ENCODE results near the gene TNFRSF17.
"Not testable (repeated sequence)": the region's sequence is repeated elsewhere in the genome, so short reads cannot be mapped to it uniquely, and the experiment has no call there.

Gene TNFRSF17

GRCh38 chr16:11964761-11965551, at the start of gene TNFRSF17:
TNFRSF17 (plus strand) TSS chr16:11965210; CDS start chr16:11965325, 115 bp downstream.
- no peak for FAIRE-seq

- FAIRE-seq: peak; percentile 93
Measured at GRCh38 chr16:11915644-11916523, 49.1 kb upstream of the TNFRSF17 start, which contains the start of gene GSPT1. GSPT1 (minus strand) TSS chr16:11915956; CDS start chr16:11915720, 236 bp downstream.

- no peak for FAIRE-seq
Measured at GRCh38 chr16:11916524-11917285, 48.3 kb upstream of the TNFRSF17 start.

GRCh38 chr16:11924046-11924445, 41.0 kb upstream of the TNFRSF17 start:
- FAIRE-seq: not testable (repeated sequence)

- not testable (repeated sequence) for FAIRE-seq
Measured at GRCh38 chr16:11927350-11927749, 37.7 kb upstream of the TNFRSF17 start.

GRCh38 chr16:11941945-11942344, 23.1 kb upstream of the TNFRSF17 start, which contains the start of gene NPIPB2:
NPIPB2 (minus strand) TSS chr16:11942045; CDS start chr16:11942045, 0 bp downstream.
- not testable (repeated sequence) for FAIRE-seq

GRCh38 chr16:11946433-11946832, 18.6 kb upstream of the TNFRSF17 start:
- no peak for FAIRE-seq

GRCh38 chr16:11948819-11949218, 16.2 kb upstream of the TNFRSF17 start:
- FAIRE-seq: no peak

- no peak for FAIRE-seq
Measured at GRCh38 chr16:11949527-11949926, 15.5 kb upstream of the TNFRSF17 start.

- FAIRE-seq: no peak
Measured at GRCh38 chr16:11950388-11950787, 14.6 kb upstream of the TNFRSF17 start.

- FAIRE-seq: not testable (repeated sequence)
Measured at GRCh38 chr16:11953576-11953975, 11.4 kb upstream of the TNFRSF17 start.

GRCh38 chr16:11955713-11956123, 9.3 kb upstream of the TNFRSF17 start:
- FAIRE-seq: no peak

- FAIRE-seq: no peak
Measured at GRCh38 chr16:11956558-11956957, 8.5 kb upstream of the TNFRSF17 start.

GRCh38 chr16:11957591-11958395, 7.2 kb upstream of the TNFRSF17 start:
- no peak for FAIRE-seq

- FAIRE-seq: not testable (repeated sequence)
Measured at GRCh38 chr16:11962457-11962856, 2.6 kb upstream of the TNFRSF17 start.

GRCh38 chr16:11962978-11963377, 2.0 kb upstream of the TNFRSF17 start:
- FAIRE-seq: not testable (repeated sequence)

GRCh38 chr16:11963706-11964105, 1.3 kb upstream of the TNFRSF17 start:
- no peak for FAIRE-seq

GRCh38 chr16:11966173-11966572, 1.2 kb downstream of the TNFRSF17 start:
- no peak for FAIRE-seq

- FAIRE-seq: no peak
Measured at GRCh38 chr16:11967195-11967911, 2.3 kb downstream of the TNFRSF17 start.

GRCh38 chr16:11968577-11968976, 3.6 kb downstream of the TNFRSF17 start:
- FAIRE-seq: no peak

GRCh38 chr16:11970292-11970691, 5.3 kb downstream of the TNFRSF17 start:
- FAIRE-seq: not testable (repeated sequence)

Measured in endometrium (tissue), 2 donors.